Stomach (tissue), 9 donors: ENCODE data around the gene WFDC6. TPM values are rescaled to one million over a fixed set of nuclear protein-coding genes. Genes with fewer than 3 reads are reported as not detected.
"Not testable (repeated sequence)": the region's sequence is repeated elsewhere in the genome, so short reads cannot be mapped to it uniquely, and the experiment has no call there.

Source experiments
- DNase-seq, 2 donors: peaks; one replicate each; pipeline versions ENCODE4 v3.0.0 to v3.0.0-alpha.2; 2013 to 2019
- H3K27ac ChIP-seq, 5 donors: fragments of 200-600 bp in 4 of 5; sonication (generic) in 4 of 5; one replicate each; pipeline ENCODE4 v1.5.1; 2013 to 2019; ENCODE audit warnings: mild to moderate bottlenecking in 1 of 5, moderate library complexity in 1 of 5
- H3K27me3 ChIP-seq, 3 donors: fragments of 200-600 bp; sonication (generic); one replicate each; pipeline ENCODE4 v1.5.1; 2017 to 2019; ENCODE audit warnings: mixed run types in 1 of 3
- H3K36me3 ChIP-seq, 4 donors: fragments of 200-600 bp; sonication (generic); 1 replicate in 3 of 4; 2 replicates in 1 of 4; pipeline ENCODE4 v1.5.1; 2016 to 2019
- H3K4me1 ChIP-seq, 4 donors: fragments of 200-600 bp; sonication (generic); one replicate each; pipeline ENCODE4 v1.5.1; 2016 to 2019
- H3K4me3 ChIP-seq, 4 donors: fragments of 200-600 bp; sonication (generic) in 3 of 4; one replicate each; pipeline ENCODE4 v1.5.1; 2016 to 2019; ENCODE audit warnings: mild to moderate bottlenecking in 1 of 4
- H3K9me3 ChIP-seq, 4 donors: fragments of 200-600 bp; sonication (generic); one replicate each; pipeline ENCODE4 v1.5.1; 2016 to 2019
- CTCF ChIP-seq, 7 experiments: fragments of 450-650 bp in 4 of 7; fragments of 200-600 bp in 3 of 7; sonication (generic) in 3 of 7; IDR thresholded peaks; one replicate each; pipeline ENCODE4 v1.5.1; 2016 to 2019; ENCODE audit warnings: antibody characterized with exemption in 7 of 7, control low read depth in 2 of 7, mild to moderate bottlenecking in 1 of 7
- EP300 ChIP-seq: sonication (generic); formaldehyde crosslinking; IDR thresholded peaks from one replicate; pipeline ENCODE4 v1.6.1; 2017; ENCODE audit warnings: antibody characterized with exemption
- POLR2A ChIP-seq, 4 donors: fragments of 450-650 bp; IDR thresholded peaks; one replicate each; pipeline ENCODE4 v1.6.1; 2016; ENCODE audit warnings: antibody characterized with exemption in 4 of 4, control low read depth in 2 of 4, mild to moderate bottlenecking in 1 of 4, moderate library complexity in 1 of 4
- POLR2AphosphoS5 ChIP-seq, 3 donors: sonication (generic); formaldehyde crosslinking; IDR thresholded peaks; one replicate each; pipeline ENCODE4 v1.6.1; 2016; ENCODE audit warnings: antibody characterized with exemption in 3 of 3
- WGBS, 5 donors: extraction: QIAGEN DNeasy Blood & Tissue Kit in 3 of 5; methylation state at CpG; one replicate each; pipeline versions ENCODE4 v1.1.5 to v1.1.7; 2013 to 2018; 5-methylcytosine and 5-hydroxymethylcytosine counted together
- intact Hi-C: fragments of 100-400 bp; cut with DNase I; formaldehyde crosslinking; loops from one replicate; pipeline ENCODE4 v1.15.1; 2023; ENCODE audit warnings: low total_unique reads
- polyA plus RNA-seq, 3 donors: library from polyadenylated mRNA; stranded (reverse); fragments of 200-250 nt; gene quantifications; one replicate each; pipeline ENCODE4 v1.2.3, GENCODE V29; 2013
- total RNA-seq, 5 donors: library from RNA; depleted of rRNA; stranded (reverse); fragments of >200 nt; gene quantifications; one replicate each; pipeline versions ENCODE4 v1.1.0 to v1.2.3, GENCODE V29; 2014 to 2016
- donor health status: healthy with polysubstance abuse.
- donor health status: Bipolar disorder and iron deficiency.
- donor health status: healthy.

The WFDC6 gene
- total and polyA plus RNA-seq, 8 donors: not detected

GRCh38 chr20:45575931-45576330 lies 36.6 kb upstream of the WFDC6 start:
- intact Hi-C loops: no loop called here
- WGBS, 5 donors: 67 to 86% (median 73%) methylated on average over 3 of the region's 3 CpGs

DNA sequence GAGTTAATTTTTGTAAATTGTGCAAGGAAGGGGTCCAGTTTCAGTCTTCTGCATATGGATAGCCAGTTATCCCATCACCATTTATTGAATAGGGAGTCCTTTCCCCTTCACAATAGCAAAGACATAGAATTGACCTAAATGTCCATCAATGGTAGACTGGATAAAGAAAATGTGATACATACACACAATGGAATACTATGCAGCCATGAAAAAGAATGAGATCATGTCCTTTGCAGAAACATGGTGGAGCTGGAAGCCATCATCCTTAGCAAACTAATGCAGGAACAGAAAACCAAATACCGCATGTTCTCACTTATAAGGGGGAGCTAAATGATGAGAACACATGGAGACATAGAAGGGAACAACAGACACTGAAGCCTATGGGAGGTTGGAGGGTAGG lies 30.4 kb upstream of the WFDC6 start:
- H3K27ac ChIP-seq, H3K27me3 ChIP-seq, DNase-seq, H3K4me3 ChIP-seq, H3K4me1 ChIP-seq, H3K9me3 ChIP-seq, H3K36me3 ChIP-seq, intact Hi-C loops: not testable (repeated sequence)
- WGBS, 5 donors: 83 to 100% (median 90%) methylated on average over 1 of the region's 1 CpG

More at GRCh38 chr20:45575931-45576330, 36.6 kb upstream of the WFDC6 start:
- H3K4me3 ChIP-seq: no peak overlapping the region
- no peaks in the 10 kb centered on the region for H3K36me3 ChIP-seq
- TF ChIP-seq POLR2A (IDR thresholded peaks at IDR 0.05): no peak
- TF ChIP-seq EP300: no peak
- no peak for TF ChIP-seq POLR2AphosphoS5 (IDR thresholded peaks at IDR 0.05)
- no peak for TF ChIP-seq CTCF (IDR thresholded peaks at IDR 0.05)
- H3K27ac ChIP-seq: no peak overlapping the region
- no peak for DNase-seq
- H3K27me3 ChIP-seq: peaks cover 0 to 10% (median 0%) of the 10 kb centered on the region in 3 donors
- H3K9me3 ChIP-seq: no peaks in the 10 kb centered on the region
- H3K4me1 ChIP-seq: no peaks in the 10 kb centered on the region

DNA sequence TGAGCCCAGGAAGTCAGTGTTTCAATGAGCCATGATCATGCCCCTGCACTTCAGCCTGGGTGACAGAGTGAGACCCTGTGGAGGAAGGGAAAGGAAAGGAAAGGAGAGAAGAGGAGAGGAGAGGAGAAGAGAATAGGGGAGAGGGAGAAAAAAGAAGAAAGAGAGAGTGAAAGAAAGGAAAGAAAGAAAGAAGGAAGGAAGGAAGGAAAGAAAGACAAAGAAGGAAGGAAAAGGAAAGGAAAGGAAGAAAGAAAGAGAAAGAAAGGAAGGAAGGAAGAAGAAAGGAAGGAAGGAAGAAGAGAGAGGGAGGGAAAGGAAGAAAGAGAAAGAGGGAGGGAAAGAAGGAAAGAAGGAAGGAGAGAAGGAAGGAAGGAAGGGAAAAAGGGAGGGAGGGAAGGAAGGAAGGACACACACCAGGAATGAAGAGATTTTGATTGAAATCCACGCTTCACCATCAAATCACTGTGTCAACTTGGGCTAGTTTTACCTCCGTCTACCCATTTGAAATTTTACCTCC lies 25.5 kb upstream of the WFDC6 start:
- H3K27ac ChIP-seq: no peak overlapping the region
- TF ChIP-seq EP300: no peak
- no peak for TF ChIP-seq POLR2A (IDR thresholded peaks at IDR 0.05)
- TF ChIP-seq CTCF (IDR thresholded peaks at IDR 0.05): no peak
- no peak for TF ChIP-seq POLR2AphosphoS5 (IDR thresholded peaks at IDR 0.05)
- no peak overlapping the region for H3K4me3 ChIP-seq
- H3K27me3 ChIP-seq: peaks cover 0 to 11% (median 0%) of the 10 kb centered on the region in 3 donors
- no peaks in the 10 kb centered on the region for H3K9me3 ChIP-seq
- no peaks in the 10 kb centered on the region for H3K36me3 ChIP-seq
- intact Hi-C loops: no loop called here
- H3K4me1 ChIP-seq: no peaks in the 10 kb centered on the region
- DNase-seq: no peak
- WGBS, 5 donors: 69 to 86% (median 80%) methylated on average over 2 of the region's 2 CpGs

DNA sequence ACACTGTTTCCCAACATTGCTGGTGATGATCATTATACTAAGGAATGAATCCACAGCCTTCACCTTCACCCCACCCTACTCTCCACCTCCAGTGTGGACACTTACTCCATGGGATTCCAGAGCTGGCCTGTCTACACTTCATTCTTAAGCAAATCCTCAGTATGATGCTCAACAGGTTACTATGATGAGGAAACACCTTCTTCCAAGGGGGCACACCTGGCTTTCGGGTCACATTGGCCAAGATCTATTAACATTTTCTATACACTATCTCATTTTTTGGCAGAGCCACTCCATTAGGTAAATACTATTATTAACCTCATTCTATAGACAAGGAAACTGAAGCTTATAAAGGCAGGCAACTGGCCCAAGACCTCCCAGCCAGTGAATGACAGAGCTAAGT lies 15.9 kb upstream of the WFDC6 start:
- H3K27me3 ChIP-seq: no peaks in the 10 kb centered on the region
- no peaks in the 10 kb centered on the region for H3K36me3 ChIP-seq
- H3K27ac ChIP-seq: no peak overlapping the region
- no peaks in the 10 kb centered on the region for H3K4me1 ChIP-seq
- no peaks in the 10 kb centered on the region for H3K9me3 ChIP-seq
- H3K4me3 ChIP-seq: no peak overlapping the region
- WGBS, 5 donors: 65 to 83% (median 67%) methylated on average over 1 of the region's 1 CpG
- intact Hi-C loops: no loop called here
- DNase-seq: no peak
- TF ChIP-seq POLR2A (IDR thresholded peaks at IDR 0.05) (no peak), CTCF (IDR thresholded peaks at IDR 0.05) (no peak), EP300 (no peak), POLR2AphosphoS5 (IDR thresholded peaks at IDR 0.05) (no peak)

- Histone ChIP-seq H3K4me1 (no peaks in the 10 kb centered on the region), H3K36me3 (no peaks in the 10 kb centered on the region), H3K27me3 (peaks cover 0 to 5% (median 0%) of the 10 kb centered on the region in 3 donors), H3K27ac (no peak overlapping the region), H3K4me3 (no peak overlapping the region), H3K9me3 (no peaks in the 10 kb centered on the region)
- DNase-seq: peak in 1 of 2 donors; percentile 1
- intact Hi-C loops: no loop called here
- WGBS, 5 donors: 73 to 87% (median 78%) methylated on average over 2 of the region's 2 CpGs
- TF ChIP-seq CTCF (IDR thresholded peaks at IDR 0.05) (no peak), POLR2A (IDR thresholded peaks at IDR 0.05) (no peak), EP300 (no peak), POLR2AphosphoS5 (IDR thresholded peaks at IDR 0.05) (no peak)
Measured at GRCh38 chr20:45552456-45552855, 13.2 kb upstream of the WFDC6 start.
